GM18868 (cell line): ENCODE data around the gene ZFAND2B.
"Not testable (repeated sequence)": the region's sequence is repeated elsewhere in the genome, so short reads cannot be mapped to it uniquely, and the experiment has no call there.

Experiments used
- ATAC-seq: cut with Tn5 transposase; IDR thresholded peaks from one replicate; pipeline ENCODE4 v1.9.1; 2021; ENCODE audit warnings: mild to moderate bottlenecking, moderate library complexity; ENCODE audit not compliant: unreplicated experiment

The ZFAND2B gene

DNA sequence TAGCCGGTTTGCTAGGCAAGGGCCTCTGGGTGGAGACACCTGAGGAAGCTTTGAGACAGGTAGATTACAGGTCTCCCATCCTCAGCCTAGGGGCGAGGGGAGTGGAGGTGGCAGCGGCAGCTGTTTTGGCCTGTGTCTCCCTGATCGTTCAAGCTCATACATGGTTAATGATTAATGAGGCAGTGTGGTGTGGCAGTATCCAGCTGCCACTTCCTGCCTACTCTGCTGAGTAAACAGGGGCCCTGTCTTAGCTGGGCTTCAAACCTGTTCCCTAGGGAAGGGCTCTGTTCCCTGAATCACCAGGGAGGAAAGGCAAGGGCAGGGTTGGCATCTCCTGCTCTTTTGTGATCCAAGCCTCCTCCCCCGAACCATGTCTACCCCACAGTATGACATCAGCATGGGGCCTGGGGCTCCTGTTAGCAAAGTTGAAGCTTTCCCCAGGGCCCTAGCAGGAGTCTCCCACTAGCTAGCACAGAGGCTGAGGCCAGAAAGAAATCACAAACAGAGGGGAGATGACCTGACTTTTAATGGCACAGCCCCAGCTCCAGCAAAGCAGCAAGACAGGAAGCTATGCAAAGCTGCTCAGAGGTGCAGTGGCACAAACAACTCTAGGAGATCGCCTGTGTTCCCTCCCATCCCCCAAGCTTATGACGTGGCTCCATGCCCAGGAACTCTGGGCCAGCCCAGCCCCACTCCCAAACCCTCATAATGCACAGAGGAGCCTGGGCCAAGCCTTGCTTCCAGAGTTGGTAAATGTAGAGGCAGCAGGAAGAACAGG is 42.8 kb downstream of the ZFAND2B start:
- no peak for ATAC-seq

DNA sequence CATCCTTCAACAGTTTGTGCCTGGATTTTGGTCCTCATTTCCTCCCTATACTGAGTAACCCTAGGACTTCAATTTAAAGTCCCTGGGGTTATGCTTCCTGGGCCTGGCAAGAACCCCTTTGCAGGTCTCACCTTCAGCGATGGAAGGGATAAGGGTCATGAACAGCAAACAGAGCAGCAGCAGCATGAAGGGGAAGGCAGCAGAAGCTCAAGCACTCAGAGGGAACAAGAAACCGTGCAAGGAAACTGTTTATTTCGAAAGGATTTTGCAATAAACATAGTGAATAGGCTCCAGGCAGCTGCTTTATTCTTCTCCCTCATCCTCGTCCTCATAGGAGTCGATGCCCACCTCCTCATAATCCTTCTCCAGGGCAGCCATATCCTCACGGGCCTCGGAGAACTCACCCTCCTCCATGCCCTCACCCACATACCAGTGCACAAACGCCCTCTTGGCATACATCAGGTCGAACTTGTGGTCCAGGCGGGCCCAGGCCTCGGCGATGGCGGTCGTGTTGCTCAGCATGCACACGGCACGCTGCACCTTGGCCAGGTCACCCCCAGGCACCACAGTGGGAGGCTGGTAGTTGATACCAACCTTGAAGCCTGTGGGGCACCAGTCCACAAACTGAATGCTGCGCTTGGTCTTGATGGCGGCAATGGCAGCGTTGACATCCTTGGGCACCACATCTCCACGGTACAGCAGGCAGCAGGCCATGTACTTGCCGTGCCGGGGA is 43.6 kb downstream of the ZFAND2B start:
- no peak for ATAC-seq

DNA sequence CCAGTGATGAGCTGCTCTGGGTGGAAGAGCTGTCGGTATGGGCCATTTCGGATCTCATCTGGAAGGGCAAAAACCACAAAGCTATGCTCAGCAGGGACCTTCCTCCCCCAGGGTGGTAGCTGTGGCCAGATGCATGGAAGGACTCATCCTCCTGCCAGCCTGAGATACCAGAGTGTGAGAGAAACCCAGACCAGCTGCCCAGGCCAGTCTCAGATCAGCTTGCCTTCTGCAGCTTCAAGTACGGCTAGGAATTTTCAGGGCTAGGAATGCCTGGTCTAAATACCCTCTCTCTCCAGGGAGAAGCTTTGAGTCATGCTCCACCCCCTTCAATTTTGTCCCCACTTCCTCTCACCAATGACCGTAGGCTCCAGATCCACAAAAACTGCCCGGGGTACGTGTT is 45.1 kb downstream of the ZFAND2B start:
- no peak for ATAC-seq

DNA sequence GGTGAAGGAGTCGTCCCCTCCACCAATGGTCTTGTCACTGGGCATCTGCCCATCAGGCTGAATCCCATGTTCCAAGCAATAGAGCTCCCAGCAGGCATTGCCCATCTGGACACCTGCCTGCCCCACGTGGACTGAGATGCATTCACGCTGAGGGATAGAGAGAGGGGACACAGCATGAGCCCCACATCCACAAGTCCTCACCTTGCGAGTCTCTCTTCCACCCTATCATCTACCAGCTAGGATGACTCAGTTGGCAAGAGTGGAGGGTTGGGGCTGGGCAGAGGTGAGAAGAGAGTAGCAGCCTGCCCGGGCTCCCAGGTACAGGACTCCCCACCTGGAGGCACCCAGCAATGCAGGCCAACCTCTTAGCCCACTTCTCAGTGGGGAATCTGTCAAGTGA is 45.5 kb downstream of the ZFAND2B start:
- ATAC-seq, result no peak

DNA sequence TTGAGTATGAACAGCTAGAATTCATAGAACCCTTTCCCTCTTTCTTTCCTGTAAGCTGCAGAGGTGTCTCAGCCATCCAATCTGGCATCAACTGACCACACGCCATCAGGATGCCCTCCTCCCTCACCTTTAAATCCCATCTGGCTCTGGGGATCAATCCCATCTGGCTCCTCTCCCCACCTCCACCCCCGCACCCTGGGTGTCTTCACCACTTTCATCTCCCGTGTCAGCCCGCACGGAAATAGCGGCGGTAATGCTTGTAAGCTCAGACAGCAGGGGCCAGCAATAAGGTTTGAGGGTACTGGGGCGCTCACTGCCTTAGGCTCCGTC is 46.0 kb downstream of the ZFAND2B start:
- ATAC-seq, result no peak

DNA sequence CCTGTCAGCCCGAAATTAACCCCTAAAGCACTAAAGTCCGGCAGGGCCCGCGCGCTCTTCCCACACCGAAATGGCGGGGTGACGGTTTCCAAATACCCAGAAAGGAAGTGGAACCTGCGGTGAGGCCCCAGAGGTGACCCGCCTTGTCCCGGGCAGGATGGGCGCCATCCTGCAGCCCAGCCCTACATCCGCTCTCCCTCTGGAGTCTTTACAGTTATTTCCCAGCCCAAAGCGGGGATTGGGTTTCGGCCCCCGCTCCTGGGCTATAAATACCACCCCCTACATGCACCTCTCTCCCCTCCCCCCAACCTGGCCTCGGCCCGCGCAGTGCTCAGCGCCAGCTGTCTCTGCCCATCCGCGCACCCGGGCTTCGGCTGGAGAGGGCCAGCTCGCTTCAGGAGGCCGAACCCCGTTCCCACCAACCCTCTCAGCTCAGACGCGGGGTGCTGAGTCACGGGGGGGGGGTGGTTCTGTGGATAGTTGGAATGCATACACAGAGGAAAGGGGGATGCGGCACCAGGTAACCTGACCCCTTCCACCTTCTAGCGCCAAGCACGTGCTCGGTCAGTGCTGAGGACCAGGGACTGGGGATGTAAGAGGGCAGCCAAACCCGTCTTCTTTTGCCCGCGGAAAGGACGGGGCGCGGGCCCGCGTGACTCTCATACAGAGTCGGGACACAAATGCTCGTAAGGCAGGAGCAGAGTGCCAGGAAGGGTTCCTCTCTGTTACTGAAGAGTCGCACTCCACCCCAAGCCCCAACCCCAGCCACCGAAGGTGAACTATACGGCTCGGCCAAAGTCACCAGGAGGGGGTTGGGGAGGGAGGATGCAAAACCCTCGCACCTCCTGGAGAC is 46.5 kb downstream of the ZFAND2B start, which contains the start of gene TUBA4B:
Gene TUBA4B, plus strand, starts transcription at position 344 of the 853 bp plus-strand sequence. Its CDS starts 165 bp downstream, at position 509.
- no peak for ATAC-seq

DNA sequence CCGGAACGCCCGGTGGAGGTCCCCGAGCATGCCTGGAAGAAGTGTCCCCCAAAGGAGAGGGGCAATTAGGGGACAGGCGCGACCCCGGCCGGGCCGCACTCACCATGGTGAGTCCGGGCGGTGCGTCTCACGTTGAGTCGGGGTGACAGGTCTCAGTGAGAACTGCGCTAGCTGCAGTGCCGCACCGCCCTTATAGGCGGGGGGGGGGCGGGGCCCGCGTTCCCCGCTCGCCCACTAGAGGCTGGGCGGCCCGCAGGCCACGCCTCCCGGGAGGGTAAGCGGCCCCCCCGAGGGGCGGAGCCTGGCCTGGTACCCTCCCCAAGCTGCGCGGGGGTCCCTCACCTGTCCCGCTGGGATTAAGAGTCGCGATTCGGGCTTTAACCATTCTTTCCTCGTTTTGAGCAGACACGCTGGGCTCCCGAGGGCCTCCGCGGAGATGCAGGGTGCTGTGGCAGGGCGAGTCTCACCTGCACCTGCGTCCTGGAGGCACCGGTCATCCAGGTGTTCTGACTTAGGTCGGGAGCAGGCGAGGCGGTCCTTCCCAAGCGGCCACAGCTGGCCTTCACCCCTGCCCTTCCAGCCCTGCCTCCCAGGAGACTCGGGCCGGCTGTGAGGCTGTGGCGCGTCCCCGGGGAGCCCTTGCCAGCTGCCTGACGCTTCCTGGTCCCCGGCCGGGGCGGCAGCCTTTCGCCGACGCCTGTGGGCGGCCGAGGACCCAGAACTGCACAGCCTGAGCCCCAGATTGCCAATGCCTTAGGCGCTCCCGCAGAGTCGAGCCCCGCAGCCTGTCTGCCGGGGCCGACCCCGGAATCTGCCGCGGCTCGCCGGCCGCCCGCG is 47.4 kb downstream of the ZFAND2B start, which contains the start of gene TUBA4A:
Gene TUBA4A, minus strand, starts transcription at position 166 of the 837 bp plus-strand sequence. Its CDS starts 60 bp downstream, at position 106.
- ATAC-seq, result peak; percentile 73

DNA sequence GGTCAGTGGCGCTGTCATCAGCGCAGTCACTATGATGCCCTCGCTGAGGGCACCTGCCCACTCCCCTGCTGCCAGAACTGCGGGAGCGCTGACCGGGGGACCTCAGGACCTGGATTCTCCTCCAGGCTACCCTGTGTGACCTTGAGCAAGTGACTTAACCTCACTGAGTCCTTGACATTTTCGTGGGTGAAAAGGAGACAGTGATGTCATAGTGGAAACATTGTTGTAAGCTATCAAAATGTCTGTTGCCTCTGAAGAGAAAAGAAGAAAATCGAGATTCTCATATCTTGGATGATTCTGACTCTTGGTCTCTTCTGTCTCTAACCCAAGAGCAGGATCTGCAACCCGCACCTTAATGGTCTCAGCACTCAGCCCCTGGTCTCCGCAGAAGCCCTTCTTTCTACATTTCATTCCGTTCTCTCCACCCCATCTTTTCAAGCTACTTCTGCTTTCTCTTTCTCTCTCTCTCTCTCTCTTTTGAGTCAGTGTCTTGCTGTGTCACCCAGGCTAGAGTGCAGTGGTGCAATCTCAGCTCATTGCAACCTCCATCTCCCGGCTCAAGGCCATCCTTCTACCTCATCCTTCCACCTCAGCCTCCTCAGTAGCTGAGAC is 48.1 kb downstream of the ZFAND2B start:
- peak; percentile 35 for ATAC-seq

DNA sequence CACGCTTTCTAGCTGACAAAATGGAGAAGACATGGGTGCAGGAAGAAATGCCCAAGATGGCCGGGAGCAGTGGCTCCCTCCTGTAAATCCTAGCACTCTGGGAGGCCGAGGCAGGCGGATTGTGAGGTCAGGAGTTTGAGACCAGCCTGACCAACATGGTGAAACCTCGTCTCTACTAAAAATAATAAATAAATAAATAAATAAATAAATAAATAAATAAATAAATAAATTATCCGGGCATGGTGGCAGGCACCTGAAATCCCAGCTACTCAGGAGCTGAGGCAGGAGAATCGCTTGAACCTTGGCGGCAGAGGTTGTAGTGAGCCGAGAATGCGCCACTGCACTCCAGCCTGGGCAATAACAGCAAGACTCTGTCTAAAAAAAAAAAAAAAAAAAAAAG is 52.4 kb downstream of the ZFAND2B start:
- not testable (repeated sequence) for ATAC-seq
